NOMO-1 (cell line): Measurements from ENCODE around the gene INPP5J.
A peak's percentile ranks its signal among the peaks of the same experiment; 100 is the strongest.
"Not testable (repeated sequence)": the region's sequence is repeated elsewhere in the genome, so short reads cannot be mapped to it uniquely, and the experiment has no call there.

Experiments
- DNase-seq, 2 experiments: peaks; one replicate each; lab custom pipeline; 2025; ENCODE audit not compliant: unreplicated experiment in 2 of 2; lab: John Stamatoyannopoulos, UW

Gene INPP5J

DNA sequence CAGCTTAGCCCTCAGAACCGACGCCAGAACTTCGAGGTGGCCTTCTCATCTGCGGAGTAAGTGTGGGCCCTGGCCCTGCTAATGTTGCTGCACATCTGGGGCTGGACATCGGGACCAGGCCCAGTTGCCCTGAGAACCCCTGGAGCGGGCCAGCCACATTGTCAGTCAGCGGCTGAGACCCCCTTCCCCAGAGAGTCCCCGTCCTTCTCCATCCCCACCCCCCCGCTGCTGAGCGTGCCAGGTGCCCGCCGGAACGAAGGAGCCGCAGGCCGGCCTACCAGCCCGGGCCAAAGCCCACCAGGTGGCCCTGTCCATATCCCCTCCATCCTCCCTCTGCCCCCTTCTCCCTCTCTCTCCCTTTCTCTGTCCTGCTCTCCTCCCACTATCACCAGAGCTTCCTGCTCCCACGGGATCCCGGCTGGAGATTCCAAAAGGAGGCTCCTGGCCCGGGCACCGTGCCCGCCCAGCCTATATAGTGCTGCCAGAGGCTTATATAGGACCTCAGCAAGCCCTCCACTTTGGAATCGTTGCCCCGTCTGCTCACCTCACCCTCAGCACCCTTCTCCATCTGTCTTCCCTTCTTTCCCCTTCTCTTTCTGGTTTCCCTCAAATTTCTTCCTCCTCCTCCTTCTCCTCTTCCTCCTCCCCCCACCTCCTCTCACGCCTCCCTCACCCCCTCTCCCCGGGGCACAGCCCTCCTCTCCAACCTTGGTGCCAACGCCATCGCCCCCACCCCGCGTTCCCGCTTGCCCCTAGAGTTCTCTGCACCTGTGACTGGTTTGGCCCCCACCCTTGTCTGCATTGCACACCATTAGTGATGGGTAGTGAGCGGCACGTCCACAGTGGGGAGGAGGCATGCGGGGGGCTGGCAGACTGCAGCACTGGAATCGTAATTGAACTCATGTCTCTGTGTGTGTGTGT, 22.7 kb upstream of the INPP5J start:
- no peak for DNase-seq

DNA sequence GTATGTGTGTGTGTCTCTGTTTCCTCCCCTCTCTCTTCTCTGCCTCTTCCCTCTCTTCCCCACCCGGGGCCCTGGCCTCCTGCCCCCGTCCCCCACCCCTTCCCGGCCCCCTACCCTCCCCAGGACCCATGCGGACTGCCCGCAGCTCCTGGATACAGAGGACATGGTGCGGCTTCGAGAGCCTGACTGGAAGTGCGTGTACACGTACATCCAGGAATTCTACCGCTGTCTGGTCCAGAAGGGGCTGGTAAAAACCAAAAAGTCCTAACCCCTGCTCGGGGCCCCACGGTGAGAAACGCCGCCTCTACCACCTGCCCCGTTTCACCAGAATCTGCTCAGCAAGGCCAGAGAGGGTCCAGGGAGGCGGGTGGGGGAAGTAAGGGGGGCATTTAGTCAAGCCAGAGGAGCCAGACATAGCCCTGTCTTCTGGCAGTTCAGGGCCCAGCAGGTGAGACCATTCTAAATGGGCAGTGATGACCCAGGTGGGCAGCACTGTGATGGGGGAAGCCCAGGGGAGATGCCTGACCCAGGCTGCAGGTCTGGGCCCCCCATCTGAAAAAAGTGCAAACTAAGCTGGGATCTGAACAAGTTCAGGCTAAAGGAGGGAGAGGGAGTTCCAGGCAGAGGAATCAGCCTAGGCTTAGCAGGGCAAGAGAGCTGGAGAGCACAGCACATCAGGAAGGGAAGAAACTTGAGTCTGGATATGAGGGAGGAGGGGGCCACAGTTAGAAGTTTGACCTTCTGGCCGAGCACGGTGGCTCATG, 21.8 kb upstream of the INPP5J start:
- no peak for DNase-seq

DNA sequence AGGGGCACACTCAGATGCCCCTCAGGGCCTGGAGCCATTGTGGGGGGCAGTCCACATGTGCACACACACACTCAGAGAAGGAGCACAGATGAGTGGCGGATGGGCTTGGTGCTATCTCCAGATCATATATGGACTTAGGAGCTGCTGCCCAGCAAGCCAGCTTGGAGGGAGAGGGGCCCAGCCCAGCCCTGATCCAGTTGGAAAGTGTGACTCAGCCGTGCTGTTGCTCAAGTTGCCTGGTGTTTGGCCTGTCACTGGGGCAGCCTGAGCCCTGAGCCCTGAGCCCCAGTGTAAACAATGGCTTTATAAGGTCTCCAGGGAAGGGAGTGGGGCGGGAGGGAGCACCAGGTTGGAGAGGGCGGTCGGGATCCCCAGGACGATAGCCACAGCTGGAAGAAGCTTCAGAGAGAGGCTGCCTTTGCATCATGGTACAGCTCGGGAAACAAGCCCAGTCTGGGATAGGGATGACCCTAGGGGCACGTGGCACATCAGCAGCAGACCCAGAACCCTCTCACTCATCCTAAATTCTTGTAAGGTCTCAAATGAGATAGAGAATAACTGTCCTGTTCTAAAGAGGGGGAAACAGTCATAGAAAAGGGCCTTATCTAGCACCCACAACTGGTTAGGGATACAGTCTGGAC, 20.2 kb upstream of the INPP5J start:
- no peak for DNase-seq

DNA sequence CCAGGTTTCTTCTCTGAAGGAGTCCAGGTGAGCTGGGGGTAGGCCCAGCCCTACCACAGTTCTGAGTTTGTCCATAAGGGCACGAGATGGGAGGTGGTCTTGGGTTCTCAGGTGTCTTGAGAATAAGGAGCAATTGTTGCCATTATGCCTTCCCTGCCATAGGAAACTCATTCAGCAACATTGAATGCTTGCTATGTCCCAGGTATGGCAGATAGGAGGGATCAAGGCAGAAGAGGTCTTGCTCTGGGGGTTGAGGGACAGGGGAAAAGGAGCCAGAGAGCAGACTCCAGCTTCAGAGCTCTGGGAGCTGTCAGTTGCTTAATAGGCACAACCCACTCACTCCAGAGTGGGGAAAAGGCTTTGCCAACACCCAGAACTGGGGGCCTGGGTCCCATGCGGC, 19.7 kb upstream of the INPP5J start:
- no peak for DNase-seq

DNA sequence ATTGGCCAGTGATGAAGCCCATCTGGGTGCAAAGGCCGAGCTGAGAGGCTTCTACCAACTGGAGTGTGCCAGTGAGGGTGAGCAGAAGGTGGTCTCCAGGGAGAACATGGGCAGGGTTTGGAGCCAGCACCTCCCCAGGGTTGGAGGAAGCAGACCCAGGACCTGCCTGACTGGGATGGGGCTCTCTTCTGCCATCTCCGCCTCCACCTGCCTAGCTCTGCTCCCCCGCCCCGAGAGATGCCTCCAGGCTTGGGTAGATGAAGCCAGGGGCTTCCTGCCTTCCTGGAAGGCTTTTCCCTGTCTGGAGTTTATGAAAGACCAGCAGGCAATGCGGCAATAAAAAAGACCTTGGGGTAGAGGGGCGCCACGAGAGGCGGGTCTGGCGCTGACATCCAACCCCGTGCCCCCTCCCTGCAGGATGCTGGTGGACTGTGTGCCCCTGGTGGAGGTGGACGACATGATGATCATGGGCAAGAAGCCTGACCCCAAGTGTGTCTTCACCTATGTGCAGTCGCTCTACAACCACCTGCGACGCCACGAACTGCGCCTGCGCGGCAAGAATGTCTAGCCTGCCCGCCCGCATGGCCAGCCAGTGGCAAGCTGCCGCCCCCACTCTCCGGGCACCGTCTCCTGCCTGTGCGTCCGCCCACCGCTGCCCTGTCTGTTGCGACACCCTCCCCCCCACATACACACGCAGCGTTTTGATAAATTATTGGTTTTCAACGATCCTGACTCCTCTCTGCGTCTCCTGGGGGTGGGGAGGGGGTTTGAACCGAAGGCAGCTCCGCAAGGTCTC, 18.7 kb upstream of the INPP5J start:
- no peak for DNase-seq

DNA sequence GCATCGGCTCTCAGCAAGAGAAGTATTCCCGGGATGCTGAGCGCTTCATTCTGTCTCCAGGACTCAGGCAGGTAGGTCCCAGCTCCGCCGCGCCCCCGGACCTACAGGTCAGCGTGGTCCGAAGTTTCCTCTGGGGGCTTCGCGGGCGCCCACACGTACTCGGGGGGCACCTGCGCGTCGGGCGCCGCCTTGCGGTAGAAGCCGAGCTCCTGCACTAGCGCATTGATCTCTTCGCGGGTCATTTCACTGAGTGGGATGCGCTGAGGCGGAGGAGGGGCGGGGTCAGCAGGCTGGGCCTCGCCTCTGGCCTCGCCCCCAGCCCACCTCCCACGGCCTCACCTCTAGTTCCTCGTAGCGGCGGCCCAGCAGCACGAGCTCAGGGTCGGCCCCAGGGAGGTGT, 17.9 kb upstream of the INPP5J start:
- no peak for DNase-seq

DNA sequence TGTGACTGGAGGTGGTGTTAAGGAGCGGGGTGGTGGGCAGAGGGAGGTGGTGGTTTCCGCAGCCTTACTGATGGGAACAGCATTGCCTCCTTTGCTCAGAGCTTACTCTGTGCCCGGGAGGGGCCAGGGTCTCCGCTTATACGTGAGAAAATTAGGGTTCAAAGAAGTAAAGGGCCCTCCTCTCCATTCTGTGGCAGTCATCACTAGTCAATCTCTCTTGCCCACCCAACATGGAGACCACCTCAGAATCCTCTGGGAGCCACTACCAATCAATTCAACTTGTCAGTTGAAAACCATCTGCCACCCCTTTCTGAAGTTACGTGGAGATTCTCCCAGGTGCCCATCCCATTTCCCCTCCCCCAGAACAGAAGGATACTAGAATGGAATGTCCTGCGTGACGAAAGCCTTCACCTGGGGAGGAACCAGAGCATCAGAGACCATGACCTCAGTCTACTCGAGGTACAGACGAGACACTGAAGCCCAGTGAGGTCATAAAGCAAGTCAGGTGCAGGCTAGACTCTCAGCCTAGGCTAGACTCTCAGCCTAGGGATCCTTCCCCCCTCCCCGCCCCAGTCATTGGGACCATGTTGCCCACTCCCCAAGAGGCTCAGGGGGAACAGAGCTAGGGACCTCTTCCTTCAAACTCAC, 17.4 kb upstream of the INPP5J start:
- DNase-seq = no peak

DNA sequence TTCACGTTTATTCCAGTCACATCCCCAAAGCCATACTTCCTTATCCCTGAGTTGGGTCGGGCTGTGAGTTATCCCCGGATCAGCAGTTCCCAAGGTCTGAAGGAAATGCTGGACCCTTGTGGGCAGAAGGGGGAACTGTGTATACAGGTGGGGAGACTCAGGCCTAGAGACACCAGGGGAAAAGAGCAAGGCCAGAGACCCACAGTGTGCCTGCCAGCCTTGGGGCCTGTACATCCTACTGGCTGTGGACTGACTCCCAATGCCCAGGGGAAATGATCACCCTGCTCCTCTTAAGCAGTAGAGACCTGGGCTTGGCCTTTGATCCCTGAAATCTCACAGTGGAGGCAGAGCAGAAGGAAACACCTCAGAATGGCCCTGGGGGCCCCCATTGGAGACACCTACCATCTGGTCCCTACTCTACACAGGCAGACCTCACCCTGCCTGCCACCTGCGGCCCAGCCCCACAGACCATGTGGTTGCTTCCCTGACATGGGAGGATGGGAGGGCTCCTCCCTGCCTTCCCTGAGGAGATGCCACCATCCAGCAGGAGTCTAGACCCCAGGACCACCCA, 16.7 kb upstream of the INPP5J start:
- no peak for DNase-seq

DNA sequence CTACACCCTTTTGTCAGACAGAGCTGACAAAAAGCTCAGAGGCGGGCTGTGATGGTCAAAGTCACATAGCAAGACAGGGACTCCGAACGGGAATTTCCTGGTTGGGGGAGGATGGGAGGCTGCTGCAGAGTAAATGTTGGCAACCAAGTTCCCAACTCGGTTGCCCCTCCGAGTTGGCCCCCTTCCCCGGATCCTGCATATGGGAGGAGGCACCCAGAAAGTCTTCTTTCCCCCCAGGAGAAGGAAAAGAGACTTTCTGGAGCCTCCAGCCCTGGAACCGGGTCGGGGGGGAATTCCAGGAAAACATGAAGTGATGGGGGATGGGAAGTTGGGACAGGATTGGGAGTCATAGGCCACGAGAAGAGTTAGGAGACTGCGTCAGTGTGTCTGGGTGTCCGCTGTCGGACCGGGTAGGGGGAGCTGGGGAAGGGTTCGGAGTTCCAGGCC, 16.0 kb upstream of the INPP5J start:
- DNase-seq = no peak

DNA sequence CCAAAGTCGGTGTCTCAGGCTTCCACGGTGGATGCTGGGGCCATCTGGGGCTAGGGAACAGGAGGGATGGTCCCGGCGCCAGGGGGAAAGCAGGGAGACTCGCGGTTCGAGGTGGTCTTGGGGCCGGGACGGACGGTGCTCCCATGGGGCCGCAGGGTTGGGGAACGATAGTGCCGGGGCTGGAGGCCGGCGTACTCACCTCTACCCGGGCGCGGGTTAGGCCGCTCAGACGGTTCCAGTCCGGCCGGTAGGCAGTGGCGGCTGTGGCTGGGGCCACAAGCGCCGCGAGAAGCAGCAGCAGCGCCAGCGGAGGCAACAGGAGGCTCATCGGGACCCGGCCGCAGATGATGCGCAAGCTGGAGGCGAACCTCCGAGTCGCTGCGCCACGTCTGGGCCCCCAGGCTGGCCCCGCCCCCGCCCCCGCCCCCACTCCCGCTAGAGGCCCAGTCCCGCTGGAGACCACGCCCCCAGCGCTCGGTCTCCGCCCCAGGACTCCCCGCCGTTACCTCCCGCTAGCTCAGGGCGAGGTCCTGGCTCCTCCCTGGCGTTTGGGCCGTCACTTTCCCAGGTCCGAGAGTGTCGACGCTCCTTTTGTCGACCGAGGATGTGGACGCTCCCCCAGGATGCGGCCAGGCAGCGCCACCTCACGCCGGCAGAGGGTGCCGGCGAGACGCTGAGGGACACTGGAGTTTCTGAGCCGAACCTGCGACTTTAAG, 15.4 kb upstream of the INPP5J start, which contains the start of gene SELENOM:
SELENOM (minus strand) TSS at position 391 of the 716 bp plus-strand sequence; CDS start at position 328, 63 bp downstream.
- peak; percentile 93 to 94 for DNase-seq

DNA sequence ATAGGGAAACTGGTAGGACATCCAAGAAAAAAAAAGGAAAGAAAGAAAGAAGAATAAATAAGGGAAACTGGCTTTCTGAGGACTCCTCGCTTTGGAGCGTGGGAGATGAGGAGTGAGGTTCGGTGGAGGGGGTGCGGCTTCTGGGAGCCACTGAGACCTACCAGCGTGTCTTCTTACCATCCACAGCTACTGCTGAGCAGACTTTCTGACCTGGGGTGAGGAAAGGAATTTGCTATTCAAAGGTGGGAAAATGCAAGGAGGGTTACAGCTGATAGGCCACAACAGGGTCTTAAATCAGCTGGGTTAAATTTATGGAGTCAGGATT, 14.9 kb upstream of the INPP5J start:
- no peak for DNase-seq

DNA sequence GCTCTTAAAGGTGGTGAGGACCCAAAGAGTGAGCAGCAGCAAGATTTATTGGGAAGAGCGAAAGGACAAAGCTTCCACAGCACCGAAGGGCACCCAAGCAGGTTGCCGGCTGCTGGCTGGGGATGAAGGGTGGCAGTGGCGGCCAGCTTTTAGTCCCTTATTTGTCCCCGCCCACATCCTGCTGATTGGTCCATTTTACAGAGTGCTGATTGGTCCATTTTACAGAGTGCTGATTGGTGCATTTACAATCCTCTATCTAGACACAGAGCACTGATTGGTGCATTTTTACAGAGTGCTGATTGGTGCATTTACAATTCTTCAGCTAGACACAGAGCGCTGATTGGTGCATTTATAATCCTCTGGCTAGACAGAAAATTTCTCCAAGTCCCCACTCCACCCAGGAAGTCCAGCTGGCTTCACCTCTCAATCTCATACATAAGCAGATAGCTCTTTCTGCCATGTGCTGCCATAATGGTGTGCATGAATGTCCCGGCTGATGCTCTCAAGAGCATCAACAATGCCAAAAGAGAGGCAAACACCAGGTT, 10.1 kb upstream of the INPP5J start:
- not testable (repeated sequence) for DNase-seq

DNA sequence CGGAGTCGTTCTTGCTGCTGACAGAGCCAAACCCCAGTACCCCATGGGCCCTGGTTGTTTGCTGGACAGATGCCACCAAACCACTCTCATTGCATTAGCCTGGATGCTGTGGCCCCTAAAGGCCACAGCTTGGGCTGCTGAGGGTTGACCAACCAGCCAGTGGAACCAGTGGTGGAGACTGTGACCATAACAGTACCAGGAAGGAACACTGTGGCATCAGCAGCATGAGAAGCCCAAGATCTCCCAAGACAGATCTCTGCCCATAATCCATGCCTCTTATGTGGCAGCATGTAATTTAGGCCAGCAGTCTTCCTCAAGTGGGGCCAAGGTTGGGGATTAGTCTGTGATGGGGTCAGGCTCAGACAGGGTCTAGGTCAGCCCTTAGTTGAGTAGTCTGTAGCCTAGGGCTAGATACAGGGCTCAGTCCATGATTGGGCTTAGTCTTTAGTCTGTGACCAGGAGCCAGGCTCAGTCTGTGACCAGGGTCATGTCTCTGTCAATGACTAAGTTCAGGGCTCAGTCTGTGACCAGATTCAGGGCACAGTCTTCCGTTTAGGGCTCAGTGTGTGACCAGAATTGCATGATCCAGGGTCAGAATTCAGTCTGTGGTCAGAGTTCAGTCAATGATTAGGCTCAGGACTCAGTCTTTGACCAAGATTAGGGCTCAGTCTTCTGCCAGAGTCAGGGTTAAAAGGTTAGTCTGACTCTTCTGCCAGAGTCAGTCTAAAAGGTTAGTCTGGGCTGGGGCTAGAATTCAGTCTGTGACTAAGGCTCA, 4.5 kb upstream of the INPP5J start:
- no peak for DNase-seq

DNA sequence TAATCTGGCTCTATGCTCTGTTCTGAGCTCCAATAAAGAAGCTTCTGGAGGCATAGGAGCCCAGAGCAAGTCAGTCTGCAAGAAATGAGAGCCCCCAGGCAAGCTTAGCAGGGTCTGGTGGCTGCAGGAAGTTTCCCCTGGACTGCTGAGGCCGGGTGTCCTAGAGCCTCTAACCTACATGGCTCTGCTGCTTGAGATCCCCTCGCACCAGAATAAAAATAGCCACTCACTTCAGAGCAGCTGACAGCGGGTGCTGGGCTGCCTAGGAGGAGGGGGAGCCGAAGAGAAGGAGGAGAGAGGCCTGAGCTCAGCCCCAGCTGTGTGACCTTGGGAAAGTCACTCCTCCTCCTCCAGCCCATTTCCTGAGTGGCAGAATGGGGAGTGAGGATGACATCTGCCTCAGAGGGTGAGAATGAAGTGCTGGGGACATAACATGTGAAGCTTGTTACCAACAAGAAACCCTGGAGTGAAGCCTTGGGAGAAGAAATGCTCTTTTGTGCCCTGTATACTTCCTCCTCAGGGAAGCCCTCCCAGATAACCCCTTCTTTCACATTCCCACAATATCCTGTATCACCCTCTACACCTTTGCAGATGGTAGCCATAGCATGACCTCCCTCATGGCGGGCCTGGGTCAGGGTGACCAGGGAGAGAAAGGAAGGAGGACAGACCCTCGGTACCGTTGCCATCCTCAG, 3.6 kb upstream of the INPP5J start:
- no peak for DNase-seq

DNA sequence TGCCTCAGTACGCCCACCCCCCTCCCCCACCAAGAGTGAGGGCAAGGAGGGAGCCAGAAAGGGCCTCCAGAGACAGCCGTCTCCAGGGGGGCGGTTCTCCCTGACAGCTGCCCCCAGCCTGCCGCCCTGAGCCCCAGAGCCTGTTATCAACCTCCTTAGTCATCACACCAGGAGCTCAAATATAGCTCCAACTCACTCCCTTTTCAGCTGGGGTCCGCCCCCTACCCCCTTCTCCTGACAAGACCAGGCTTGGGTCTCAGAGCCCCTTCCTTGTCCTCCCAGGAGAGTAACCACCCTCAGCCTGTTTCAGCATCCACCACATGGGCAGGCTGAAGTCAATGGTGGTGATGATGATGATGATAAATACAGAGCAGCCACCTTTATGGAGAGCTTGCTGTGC, 2.5 kb upstream of the INPP5J start:
- no peak for DNase-seq

DNA sequence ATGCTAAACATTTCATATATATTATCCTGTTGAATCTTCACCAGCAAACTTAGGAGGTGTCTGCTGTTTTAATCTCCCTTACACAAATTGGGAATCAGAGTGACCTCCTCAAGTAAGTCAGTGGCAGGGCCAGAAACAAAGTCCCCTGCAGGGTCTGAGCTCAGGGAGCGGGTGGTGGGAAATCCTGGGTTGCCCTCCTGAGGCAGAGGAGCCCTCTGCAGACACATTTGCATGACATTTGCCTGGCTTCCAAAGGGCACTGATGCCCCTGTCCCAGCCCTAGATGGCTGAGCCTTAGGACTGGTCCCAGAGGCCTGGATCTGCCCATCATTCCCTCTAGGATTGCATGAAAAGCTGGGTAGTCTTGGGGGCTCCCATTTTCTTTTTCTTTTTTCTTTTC, 2.1 kb upstream of the INPP5J start:
- DNase-seq = no peak

DNA sequence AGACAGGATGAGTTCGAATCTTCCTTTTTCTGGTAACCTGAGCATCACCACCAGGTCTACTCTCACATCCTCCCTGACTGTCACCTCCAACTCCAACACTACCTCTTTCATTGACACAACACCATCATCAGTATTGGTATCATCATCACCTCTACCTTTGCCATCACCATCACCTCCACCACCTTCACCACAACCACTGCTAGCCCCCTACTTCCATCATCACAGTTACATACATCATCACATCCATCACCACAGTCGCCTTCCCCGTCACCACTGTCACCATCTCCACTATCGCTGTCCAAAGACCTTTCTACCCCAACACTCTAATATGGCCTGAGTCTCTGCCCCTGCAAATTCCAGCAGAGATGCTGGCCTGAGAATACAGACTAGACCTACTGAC, 1.4 kb upstream of the INPP5J start:
- DNase-seq = no peak

DNA sequence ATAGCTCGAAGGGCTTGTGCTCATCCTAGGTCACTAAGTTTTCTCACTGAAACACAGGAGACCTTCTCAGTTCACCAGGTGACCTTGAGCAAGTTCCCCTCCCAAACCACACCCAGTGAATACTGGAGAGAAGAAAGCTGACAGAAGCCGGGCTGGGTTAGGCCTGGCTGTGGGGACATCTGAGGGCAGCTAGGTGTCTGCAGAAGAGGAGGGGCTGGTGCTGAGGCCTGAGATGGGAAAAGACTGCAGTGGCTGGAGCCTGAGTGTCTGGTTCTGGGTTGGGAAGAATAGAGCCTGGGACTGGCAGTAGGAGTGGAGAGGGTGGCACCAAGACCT, 602 bp upstream of the INPP5J start:
- DNase-seq = no peak
